Endothelial cell of umbilical vein (primary cell): Measurements from ENCODE around the gene DPP7. TPM values are rescaled to one million over a fixed set of nuclear protein-coding genes. Genes with fewer than 3 reads are reported as not detected.

Source experiments
- BruUV-seq: library from RNA; stranded (reverse); fragments of 400-500 nt; replicated peaks from 2 replicates; lab custom pipeline; 2021; lab: Mats Ljungman, UMichigan
- CTCF ChIA-PET: fragments of 300-600, 350-600 bp; sonication (Branson Sonifier 250); formaldehyde crosslinking; loops from one replicate; lab custom pipeline; 2021; ENCODE audit warnings: antibody characterized with exemption, inconsistent platforms; lab: Charles Lee
- POLR2A ChIA-PET: fragments of 300-600, 350-600 bp; sonication (Branson Sonifier 250); formaldehyde crosslinking; loops from one replicate; lab custom pipeline; 2021; ENCODE audit warnings: antibody characterized with exemption, inconsistent platforms; lab: Charles Lee
- DNase-seq: peaks from one replicate; pipeline ENCODE4 v3.0.0-alpha.2; 2011; ENCODE audit warnings: low read depth, low spot score
- FAIRE-seq: peaks from 2 replicates; lab custom pipeline; 2011; peaks lifted over from hg19 to GRCh38; lab: Jason Lieb, UNC
- H2AFZ ChIP-seq: 2 replicates; pipeline ENCODE4 v1.6.0; 2012; ENCODE audit warnings: low read depth, low read length, control low read depth, inconsistent platforms
- H3K27ac ChIP-seq: 2 replicates; pipeline ENCODE4 v1.5.1; 2011; ENCODE audit warnings: low read depth, mild to moderate bottlenecking, control low read depth, low read length, moderate library complexity; ENCODE audit not compliant: insufficient read depth
- H3K27me3 ChIP-seq, 2 experiments: 2 replicates each; pipeline versions ENCODE4 v1.6.0 to v1.6.1; 2011; ENCODE audit warnings: low read length in 2 of 2, mixed read lengths in 1 of 2; ENCODE audit not compliant: control insufficient read depth in 2 of 2, insufficient read depth in 2 of 2
- H3K36me3 ChIP-seq, 2 experiments: 2 replicates in 1 of 2; 3 replicates in 1 of 2; pipeline ENCODE4 v1.5.1; 2011; ENCODE audit warnings: low read length in 2 of 2, mild to moderate bottlenecking in 1 of 2, moderate library complexity in 1 of 2; ENCODE audit not compliant: control insufficient read depth in 2 of 2, insufficient read depth in 2 of 2; ENCODE audit errors: extremely low read depth in 1 of 2
- H3K4me1 ChIP-seq: 3 replicates; pipeline ENCODE4 v1.5.1; 2011; ENCODE audit warnings: mild to moderate bottlenecking, low read length; ENCODE audit not compliant: control insufficient read depth, insufficient read depth; ENCODE audit errors: extremely low read depth
- H3K4me2 ChIP-seq: 2 replicates; pipeline ENCODE4 v1.6.1; 2011; ENCODE audit warnings: low read length, control low read depth, mixed read lengths; ENCODE audit not compliant: insufficient read depth
- H3K4me3 ChIP-seq, 3 experiments: fragments of 200-600 bp in 1 of 3; sonication (generic), shearing (Covaris generic) in 1 of 3; replicated peaks in 1 of 3; 2 replicates each; pipeline ENCODE4 v1.5.1; 2011 to 2016; ENCODE audit warnings: control low read depth in 3 of 3, low read length in 3 of 3, mild to moderate bottlenecking in 2 of 3, inconsistent platforms in 1 of 3, low read depth in 1 of 3, moderate library complexity in 1 of 3; ENCODE audit not compliant: insufficient read depth in 1 of 3
- H3K79me2 ChIP-seq: 2 replicates; pipeline ENCODE4 v1.6.0; 2012; ENCODE audit warnings: low read length, inconsistent platforms; ENCODE audit not compliant: control insufficient read depth, insufficient read depth
- H3K9ac ChIP-seq: replicated peaks from 2 replicates; pipeline ENCODE3; 2011; ENCODE audit warnings: low read length, control low read depth; ENCODE audit not compliant: insufficient read depth; ENCODE audit errors: extremely low read depth
- H3K9me1 ChIP-seq: replicated peaks from 3 replicates; pipeline ENCODE4 v1.6.0; 2011; ENCODE audit warnings: mild to moderate bottlenecking, low read length; ENCODE audit not compliant: control insufficient read depth, insufficient read depth; ENCODE audit errors: extremely low read depth
- H3K9me3 ChIP-seq: replicated peaks from 2 replicates; pipeline ENCODE4 v1.5.1; 2012; ENCODE audit warnings: low read length, inconsistent platforms; ENCODE audit not compliant: control insufficient read depth, insufficient read depth
- H4K20me1 ChIP-seq: replicated peaks from 2 replicates; pipeline ENCODE3; 2011; ENCODE audit warnings: mild to moderate bottlenecking, low read length; ENCODE audit not compliant: control insufficient read depth, insufficient read depth; ENCODE audit errors: extremely low read depth
- CTCF ChIP-seq, 2 donors: IDR thresholded peaks; 1 replicate in 1 of 2; 2 replicates in 1 of 2; pipeline ENCODE4 v1.5.1; 2011; ENCODE audit warnings: low read length in 2 of 2, mild to moderate bottlenecking in 2 of 2, moderate library complexity in 2 of 2, control low read depth in 1 of 2, inconsistent platforms in 1 of 2, low read depth in 1 of 2; ENCODE audit not compliant: insufficient read depth in 1 of 2; ENCODE audit errors: extremely low read depth in 1 of 2
- EZH2 ChIP-seq: IDR thresholded peaks from 2 replicates; pipeline ENCODE4 v1.6.1; 2012; ENCODE audit warnings: borderline replicate concordance, low read depth, mild to moderate bottlenecking, moderate library complexity, low read length, inconsistent platforms; ENCODE audit not compliant: severe bottlenecking
- FOS ChIP-seq: IDR thresholded peaks from 2 replicates; pipeline ENCODE4 v1.6.1; 2011; ENCODE audit warnings: mild to moderate bottlenecking, low read length, moderate library complexity, borderline replicate concordance; ENCODE audit not compliant: insufficient read depth
- GATA2 ChIP-seq: IDR thresholded peaks from 2 replicates; pipeline ENCODE4 v1.7.0; 2011; ENCODE audit warnings: low read depth, mild to moderate bottlenecking, moderate library complexity, mixed read lengths, low read length; ENCODE audit not compliant: insufficient read length, insufficient read depth
- JUN ChIP-seq: IDR thresholded peaks from 2 replicates; pipeline ENCODE4 v1.6.1; 2011; ENCODE audit warnings: borderline replicate concordance, low read depth; ENCODE audit not compliant: insufficient read length, insufficient read depth
- MAX ChIP-seq: IDR thresholded peaks from 2 replicates; pipeline ENCODE4 v1.6.1; 2011; ENCODE audit not compliant: insufficient read depth, insufficient read length
- MYC ChIP-seq: IDR thresholded peaks from one replicate; pipeline ENCODE4 v1.6.1; 2011; ENCODE audit warnings: mild to moderate bottlenecking, low read depth, low read length
- POLR2A ChIP-seq: IDR thresholded peaks from 2 replicates; pipeline ENCODE4 v1.6.1; 2012; ENCODE audit warnings: low read depth, mild to moderate bottlenecking, control low read depth, low read length
- POLR2AphosphoS5 ChIP-seq: IDR thresholded peaks from 2 replicates; pipeline ENCODE4 v1.6.1; 2012; ENCODE audit warnings: low read depth, mild to moderate bottlenecking, control low read depth, low read length, moderate library complexity; ENCODE audit not compliant: insufficient read depth
- dilution Hi-C: fragments of 300-500 bp; cut with MboI; formaldehyde crosslinking; loops from one replicate; pipeline ENCODE4 v1.15.0; 2019; ENCODE audit warnings: low sequenced_read_pairs; ENCODE audit not compliant: extremely low pct_ligation_motif_present
- intact Hi-C: fragments of 100-400 bp; cut with micrococcal nuclease; formaldehyde crosslinking; loops from one replicate; pipeline ENCODE4 v1.10.0; 2022
- polyA plus RNA-seq, 4 experiments: library from polyadenylated mRNA; depleted of rRNA in 3 of 4; stranded (reverse) in 3 of 4; unstranded in 1 of 4; fragments of >200 nt; gene quantifications; 2 replicates each; pipeline versions ENCODE4 v1.2.1 to v1.2.3, GENCODE V29; 2011 to 2012; ENCODE audit warnings: missing spikeins in 1 of 4
- total RNA-seq: library from RNA; stranded (reverse); gene quantifications from 2 replicates; pipeline ENCODE4 v1.2.3, GENCODE V29; 2021

Gene DPP7
- total and polyA plus RNA-seq, 2 donors (not counting 3 experiments of a cell fraction or from before 2014, with no cell fraction given): 149 to 200 TPM

- H3K4me3 ChIP-seq: no peak overlapping the region
- BruUV-seq: no TSS peak
- H3K27ac ChIP-seq: no peak overlapping the region
- no peaks in the 10 kb centered on the region for H4K20me1 ChIP-seq
- H3K9me3 ChIP-seq: no peaks in the 10 kb centered on the region
- intact Hi-C loops (no loop called here), dilution Hi-C loops (no loop called here)
- TF ChIP-seq JUN: no peak
- TF ChIP-seq POLR2AphosphoS5: no peak
- no peak for TF ChIP-seq EZH2
- no peak for TF ChIP-seq POLR2A
- no peak for TF ChIP-seq MAX
- TF ChIP-seq GATA2: no peak
- TF ChIP-seq CTCF (IDR thresholded peaks at IDR 0.05; ENCODE audit: extremely low read depth in 1 of 2, insufficient read depth in 1 of 2, low read depth in 1 of 2, low read length in 2 of 2): no peak
- no peak for TF ChIP-seq MYC
- no peak for TF ChIP-seq FOS
- H3K4me2 ChIP-seq: no peak overlapping the region
- H3K27me3 ChIP-seq: no peaks in the 10 kb centered on the region
- H3K4me1 ChIP-seq: peaks cover 4% of the 10 kb centered on the region
- peaks cover 0 to 25% of the 10 kb centered on the region in 2 experiments for H3K36me3 ChIP-seq
- H3K79me2 ChIP-seq: no peaks in the 10 kb centered on the region
- DNase-seq (no peak), FAIRE-seq (no peak)
- no peaks in the 10 kb centered on the region for H3K9me1 ChIP-seq
- POLR2A ChIA-PET: interaction anchor here (0.6 kb wide), 1 partner anchor 91 kb away, joined by 7 read pairs; no protein-coding TSS in a partner anchor
- CTCF ChIA-PET: interaction anchor here (1.1 to 1.7 kb wide), 2 partner anchors 115 to 124 kb away, joined by 3 to 7 read pairs; partner anchors contain the start of gene RNF224
- H2AFZ ChIP-seq: no peak overlapping the region
- no peak overlapping the region for H3K9ac ChIP-seq
Measured at GRCh38 chr9:137112564-137113384, 1.8 kb downstream of the DPP7 start.
